Peyer's patch (tissue), 4 donors: ENCODE data around the gene AGBL4.

Experiments
- CTCF ChIP-seq, 6 experiments: fragments of 450-650 bp in 4 of 6; fragments of 200-600 bp in 2 of 6; sonication (generic) in 1 of 6; IDR thresholded peaks; one replicate each; pipeline ENCODE4 v1.5.1; 2017 to 2019; ENCODE audit warnings: antibody characterized with exemption in 6 of 6, mild to moderate bottlenecking in 3 of 6, moderate library complexity in 1 of 6
- POLR2A ChIP-seq, 2 donors: fragments of 450-650 bp; IDR thresholded peaks; one replicate each; pipeline ENCODE4 v1.5.1; 2017; ENCODE audit warnings: antibody characterized with exemption in 2 of 2, mild to moderate bottlenecking in 2 of 2, moderate library complexity in 2 of 2

GRCh38 chr1:48777219-48777895 is 1246.4 kb downstream of the AGBL4 start:
- no peak for TF ChIP-seq CTCF (IDR thresholded peaks at IDR 0.05)
- TF ChIP-seq POLR2A (IDR thresholded peaks at IDR 0.05) = no peak
